ENCODE results near the gene LPAR6. TPM values are rescaled to one million over a fixed set of nuclear protein-coding genes. Genes with fewer than 3 reads are reported as not detected.

LPAR6 gene
- total and polyA plus RNA-seq, 4 experiments from 2014 or later = 69.1 to 134 (median 90.1) TPM

GRCh38 chr13:48405875-48406274 lies 7.0 kb downstream of the LPAR6 start:
- intact Hi-C loops (cut with micrococcal nuclease) = no loop called here
- peak overlapping the region in 7 of 8 donors; percentile 18 to 73 (median 46) for H3K4me3 Mint-ChIP-seq
- H3K4me1 ChIP-seq (ENCODE audit: insufficient read depth, low read length) = peaks cover 89% of the 10 kb centered on the region
- peaks cover 11 to 17% of the 10 kb centered on the region in 2 donors for H3K36me3 Mint-ChIP-seq
- H3K9me3 ChIP-seq (ENCODE audit: control insufficient read depth in 1 of 2, low read length in 2 of 2) = no peaks in the 10 kb centered on the region
- DNase-seq = no peak
- ChIA-PET POLR2A (ENCODE audit: partially characterized antibody) (interaction anchor here (0.6 kb wide), 1 partner anchor 104 kb away, joined by 3 read pairs; no protein-coding TSS in a partner anchor), CTCF (ENCODE audit: partially characterized antibody) (interaction anchor here (6.4 kb wide), 1 partner anchor 176 kb away, joined by 117 read pairs; no protein-coding TSS in a partner anchor)
- H3K27ac Mint-ChIP-seq = peak overlapping the region; percentile 70 to 90 (median 79)
- H3K36me3 ChIP-seq (ENCODE audit: insufficient read depth, low read length) = no peaks in the 10 kb centered on the region
- no peak overlapping the region for H3K4me3 ChIP-seq (ENCODE audit: low read length in 2 of 2)
- H3K9me3 Mint-ChIP-seq = no peaks in the 10 kb centered on the region
- H3K27ac ChIP-seq (ENCODE audit: low read depth, low read length) = no peak overlapping the region
- no peaks in the 10 kb centered on the region for H3K27me3 ChIP-seq (ENCODE audit: insufficient read depth, low read length)
- H3K4me1 Mint-ChIP-seq = peaks cover 50 to 87% (median 71%) of the 10 kb centered on the region in 4 donors
- H3K27me3 Mint-ChIP-seq = no peaks in the 10 kb centered on the region

- Histone ChIP-seq H3K27ac (ENCODE audit: low read depth, low read length) (no peak overlapping the region), H3K4me3 (ENCODE audit: low read length in 2 of 2) (no peak overlapping the region), H3K36me3 (ENCODE audit: insufficient read depth, low read length) (no peaks in the 10 kb centered on the region), H3K9me3 (ENCODE audit: control insufficient read depth in 1 of 2, low read length in 2 of 2) (no peaks in the 10 kb centered on the region), H3K27me3 (ENCODE audit: insufficient read depth, low read length) (no peaks in the 10 kb centered on the region), H3K4me1 (ENCODE audit: insufficient read depth, low read length) (peaks cover 96% of the 10 kb centered on the region)
- Mint-ChIP-seq H3K4me1 (peaks cover 53 to 89% (median 72%) of the 10 kb centered on the region in 4 donors), H3K36me3 (peaks cover 5 to 11% of the 10 kb centered on the region in 2 donors), H3K27ac (peak overlapping the region in 5 of 7 donors; percentile 50 to 90 (median 88)), H3K27me3 (no peaks in the 10 kb centered on the region), H3K4me3 (peak overlapping the region in 3 of 8 donors; percentile 3 to 41 (median 28)), H3K9me3 (no peaks in the 10 kb centered on the region)
- intact Hi-C loops (cut with micrococcal nuclease) = no loop called here
- DNase-seq = no peak
- CTCF ChIA-PET (ENCODE audit: partially characterized antibody) = interaction anchor here (6.4 kb wide), 1 partner anchor 177 kb away, joined by 117 read pairs; no protein-coding TSS in a partner anchor
- POLR2A ChIA-PET (ENCODE audit: partially characterized antibody) = interaction anchor here (4.7 kb wide), 1 partner anchor 127 kb away, joined by 34 read pairs; the partner anchor contains the start of gene RCBTB2
Measured at GRCh38 chr13:48404952-48405351, 8.0 kb downstream of the LPAR6 start.

DNA sequence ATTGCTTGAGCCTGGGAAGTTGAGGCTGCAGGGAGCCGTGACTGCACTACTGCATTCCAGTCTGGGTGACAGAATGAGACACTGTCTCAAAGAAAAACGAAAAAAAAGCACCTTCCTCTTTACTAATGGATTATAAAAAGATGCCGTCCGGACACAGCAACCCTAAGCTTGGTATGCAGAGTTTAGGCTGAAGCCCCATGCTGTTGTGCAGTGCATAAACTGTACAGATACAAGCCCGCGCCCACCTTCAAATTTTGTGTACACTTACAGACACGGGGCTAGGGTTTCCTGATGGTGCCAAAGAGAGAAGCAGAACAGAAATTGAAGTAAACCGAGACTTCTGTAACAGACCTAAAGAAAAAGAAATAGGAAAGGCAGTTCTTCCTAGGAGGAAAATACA lies 9.0 kb downstream of the LPAR6 start:
- ChIA-PET CTCF (ENCODE audit: partially characterized antibody) (interaction anchor here (1.5 to 6.4 kb wide), 2 partner anchors 178 to 328 kb away, joined by 4 to 117 read pairs; no protein-coding TSS in a partner anchor), POLR2A (ENCODE audit: partially characterized antibody) (interaction anchor here (1.0 to 4.7 kb wide), 7 partner anchors 10 to 166 kb away, joined by 3 to 34 read pairs (median 9); partner anchors contain the start of genes LPAR6 and RCBTB2)
- Histone ChIP-seq H3K27ac (ENCODE audit: low read depth, low read length) (no peak overlapping the region), H3K27me3 (ENCODE audit: insufficient read depth, low read length) (no peaks in the 10 kb centered on the region), H3K9me3 (ENCODE audit: control insufficient read depth in 1 of 2, low read length in 2 of 2) (no peaks in the 10 kb centered on the region), H3K4me1 (ENCODE audit: insufficient read depth, low read length) (peaks cover 96% of the 10 kb centered on the region), H3K36me3 (ENCODE audit: insufficient read depth, low read length) (no peaks in the 10 kb centered on the region), H3K4me3 (ENCODE audit: low read length in 2 of 2) (no peak overlapping the region)
- Mint-ChIP-seq H3K9me3 (no peaks in the 10 kb centered on the region), H3K4me1 (peaks cover 57 to 90% (median 72%) of the 10 kb centered on the region in 4 donors), H3K4me3 (peak overlapping the region in 7 of 8 donors; percentile 27 to 79 (median 66)), H3K27ac (peak overlapping the region; percentile 79 to 93 (median 88)), H3K36me3 (peaks cover 3 to 9% of the 10 kb centered on the region in 2 donors), H3K27me3 (no peaks in the 10 kb centered on the region)
- intact Hi-C loops (cut with micrococcal nuclease) = loop anchor here (1.0 kb wide), 1 partner anchor 7 kb away; no protein-coding TSS in a partner anchor
- no peak for DNase-seq

DNA sequence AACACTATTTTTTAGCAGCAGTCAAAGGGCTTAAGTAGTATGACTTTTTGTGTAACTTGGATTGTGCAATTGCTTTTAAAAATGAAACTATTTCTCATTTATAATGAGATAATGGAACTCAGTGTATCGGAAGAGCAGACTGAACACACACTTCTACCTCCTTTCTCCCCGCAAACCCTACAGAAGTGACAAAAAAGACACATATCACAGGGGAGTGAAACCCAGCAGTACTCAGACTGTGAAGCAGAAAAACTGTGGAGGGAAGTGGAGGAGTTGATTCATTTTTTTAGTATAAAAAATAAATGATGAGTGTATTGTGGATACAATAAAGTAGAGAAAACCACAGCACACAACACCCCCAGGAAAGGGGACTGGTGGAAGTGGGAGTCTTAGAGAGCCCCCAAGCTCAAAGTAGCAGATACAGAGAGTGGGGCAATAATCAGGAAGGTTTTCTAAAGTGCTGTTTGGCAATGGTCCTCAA lies 9.7 kb downstream of the LPAR6 start:
- Mint-ChIP-seq H3K27me3 (no peaks in the 10 kb centered on the region), H3K4me3 (peak overlapping the region; percentile 60 to 84 (median 78)), H3K36me3 (peaks cover 0 to 7% of the 10 kb centered on the region in 2 donors), H3K4me1 (peaks cover 57 to 90% (median 71%) of the 10 kb centered on the region in 4 donors), H3K9me3 (no peaks in the 10 kb centered on the region), H3K27ac (peak overlapping the region; percentile 65 to 91 (median 83))
- peak overlapping the region; percentile 59 for H3K27ac ChIP-seq (ENCODE audit: low read depth, low read length)
- H3K4me1 ChIP-seq (ENCODE audit: insufficient read depth, low read length) = peaks cover 94% of the 10 kb centered on the region
- peak overlapping the region in 1 of 2 donors; percentile 2 for H3K4me3 ChIP-seq (ENCODE audit: low read length in 2 of 2)
- no peaks in the 10 kb centered on the region for H3K9me3 ChIP-seq (ENCODE audit: control insufficient read depth in 1 of 2, low read length in 2 of 2)
- ChIA-PET CTCF (ENCODE audit: partially characterized antibody) (interaction anchor here (0.8 to 6.4 kb wide), 8 partner anchors 10 to 328 kb away, joined by 3 to 117 read pairs (median 4); partner anchors contain the start of genes LPAR6 and RCBTB2), POLR2A (ENCODE audit: partially characterized antibody) (interaction anchor here (1.0 to 4.7 kb wide), 11 partner anchors 10 to 180 kb away, joined by 3 to 34 read pairs (median 9); partner anchors contain the start of genes LPAR6 and RCBTB2)
- H3K27me3 ChIP-seq (ENCODE audit: insufficient read depth, low read length) = no peaks in the 10 kb centered on the region
- intact Hi-C loops (cut with micrococcal nuclease) = loop anchor here (1.0 kb wide), 1 partner anchor 8 kb away; no protein-coding TSS in a partner anchor
- peak in 4 of 5 donors; percentile 37 to 45 (median 40) for DNase-seq
- H3K36me3 ChIP-seq (ENCODE audit: insufficient read depth, low read length) = no peaks in the 10 kb centered on the region

- H3K9me3 ChIP-seq (ENCODE audit: control insufficient read depth in 1 of 2, low read length in 2 of 2) = no peaks in the 10 kb centered on the region
- peaks cover 95% of the 10 kb centered on the region for H3K4me1 ChIP-seq (ENCODE audit: insufficient read depth, low read length)
- H3K27ac ChIP-seq (ENCODE audit: low read depth, low read length) = peak overlapping the region; percentile 59
- H3K27ac Mint-ChIP-seq = peak overlapping the region; percentile 70 to 89 (median 84)
- ChIA-PET POLR2A (ENCODE audit: partially characterized antibody) (interaction anchor here (1.0 to 4.7 kb wide), 10 partner anchors 11 to 180 kb away, joined by 3 to 34 read pairs (median 9); partner anchors contain the start of genes LPAR6 and RCBTB2), CTCF (ENCODE audit: partially characterized antibody) (interaction anchor here (0.8 to 6.4 kb wide), 11 partner anchors 11 to 329 kb away, joined by 3 to 117 read pairs (median 5); partner anchors contain the start of genes LPAR6 and RCBTB2)
- intact Hi-C loops (cut with micrococcal nuclease) = no loop called here
- no peaks in the 10 kb centered on the region for H3K9me3 Mint-ChIP-seq
- H3K4me1 Mint-ChIP-seq = peaks cover 60 to 94% (median 75%) of the 10 kb centered on the region in 4 donors
- no peaks in the 10 kb centered on the region for H3K27me3 ChIP-seq (ENCODE audit: insufficient read depth, low read length)
- no peaks in the 10 kb centered on the region for H3K27me3 Mint-ChIP-seq
- peak in 1 of 5 donors; percentile 19 for DNase-seq
- H3K36me3 Mint-ChIP-seq = peaks cover 0 to 7% of the 10 kb centered on the region in 2 donors
- H3K4me3 ChIP-seq (ENCODE audit: low read length in 2 of 2) = no peak overlapping the region
- H3K36me3 ChIP-seq (ENCODE audit: insufficient read depth, low read length) = no peaks in the 10 kb centered on the region
- peak overlapping the region; percentile 6 to 73 (median 57) for H3K4me3 Mint-ChIP-seq
Measured at GRCh38 chr13:48402325-48402932, 10.5 kb downstream of the LPAR6 start.

DNA sequence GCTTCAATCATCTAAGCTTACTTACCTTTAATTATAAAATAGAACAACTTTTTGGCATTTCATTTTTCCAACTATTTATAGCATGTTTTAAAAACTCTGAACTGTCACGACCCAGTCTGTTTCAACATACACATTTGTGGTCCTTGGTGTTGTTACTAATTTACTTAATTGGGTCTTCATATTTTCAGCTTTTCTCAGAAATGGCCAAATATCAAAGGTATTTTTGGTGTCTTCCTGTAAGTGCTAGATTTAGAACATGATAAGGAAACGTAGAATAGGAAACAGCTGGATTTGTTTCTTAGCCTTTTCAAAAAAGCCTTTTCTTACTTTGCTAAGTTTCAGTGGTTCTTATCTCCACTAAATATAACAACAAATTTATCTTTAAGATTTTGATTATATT lies 11.4 kb downstream of the LPAR6 start:
- H3K4me1 Mint-ChIP-seq = peaks cover 52 to 93% (median 72%) of the 10 kb centered on the region in 4 donors
- peak overlapping the region in 1 of 2 donors; percentile 21 for H3K4me3 ChIP-seq (ENCODE audit: low read length in 2 of 2)

More for the DNA sequence above, 11.4 kb downstream of the LPAR6 start:
- H3K4me3 Mint-ChIP-seq = peak overlapping the region; percentile 2 to 81 (median 72)
- H3K36me3 ChIP-seq (ENCODE audit: insufficient read depth, low read length) = no peaks in the 10 kb centered on the region
- CTCF ChIA-PET (ENCODE audit: partially characterized antibody) = interaction anchor here (0.7 to 6.4 kb wide), 14 partner anchors 11 to 180 kb away, joined by 3 to 117 read pairs (median 4); partner anchors contain the start of gene LPAR6
- peaks cover 0 to 5% (median 0%) of the 10 kb centered on the region in 8 donors for H3K9me3 Mint-ChIP-seq
- intact Hi-C loops (cut with micrococcal nuclease) = loop anchor here (1.0 to 2.0 kb wide), 5 partner anchors 67 to 368 kb away; partner anchors contain the start of gene RCBTB2
- peaks cover 85% of the 10 kb centered on the region for H3K4me1 ChIP-seq (ENCODE audit: insufficient read depth, low read length)
- H3K27ac Mint-ChIP-seq = peak overlapping the region; percentile 53 to 94 (median 71)
- POLR2A ChIA-PET (ENCODE audit: partially characterized antibody) = interaction anchor here (0.8 to 4.7 kb wide), 16 partner anchors 11 to 181 kb away, joined by 3 to 34 read pairs (median 4); partner anchors contain the start of genes LPAR6, RB1 and RCBTB2
- peak in 3 of 5 donors; percentile 23 to 44 (median 37) for DNase-seq
- no peaks in the 10 kb centered on the region for H3K27me3 ChIP-seq (ENCODE audit: insufficient read depth, low read length)
- peak overlapping the region; percentile 0 for H3K27ac ChIP-seq (ENCODE audit: low read depth, low read length)
- H3K36me3 Mint-ChIP-seq = peaks cover 6 to 9% of the 10 kb centered on the region in 2 donors
- H3K9me3 ChIP-seq (ENCODE audit: control insufficient read depth in 1 of 2, low read length in 2 of 2) = no peaks in the 10 kb centered on the region
- H3K27me3 Mint-ChIP-seq = no peaks in the 10 kb centered on the region

Data from CD4-positive, alpha-beta memory T cell (primary cell).